Stimulated activated CD4-positive, alpha-beta T cell treated with anti-CD3 and anti-CD28 coated beads, Interleukin-4, amount 100 ng/mL, for 1 hour (primary cell): ENCODE results near the gene C9orf40.

Experiments
- DNase-seq: peaks from one replicate; pipeline ENCODE4 v3.0.0-alpha.2; 2020

C9orf40 gene

GRCh38 chr9:74935008-74935407 lies 17.7 kb downstream of the C9orf40 start:
- DNase-seq, result no peak

- DNase-seq, result no peak
Measured at GRCh38 chr9:74921737-74922136, 31.0 kb downstream of the C9orf40 start.

GRCh38 chr9:74920944-74921626 lies 31.6 kb downstream of the C9orf40 start:
- no peak for DNase-seq

GRCh38 chr9:74910036-74910435 lies 42.7 kb downstream of the C9orf40 start:
- DNase-seq, result no peak

GRCh38 chr9:74908665-74909064 lies 44.0 kb downstream of the C9orf40 start:
- DNase-seq, result no peak

- no peak for DNase-seq
Measured at GRCh38 chr9:74907085-74907484, 45.6 kb downstream of the C9orf40 start.

GRCh38 chr9:74901001-74901400 lies 51.7 kb downstream of the C9orf40 start:
- no peak for DNase-seq
